SK-N-SH treated with all-trans-retinoic acid at 6 μM for 48 hours (cell line): ENCODE data around the gene RASGEF1B.

Experiments
- ATAC-seq: fragments of 200-7000 bp; cut with Tn5 transposase; 3 replicates; pipeline ENCODE4 v1.9.1; 2020; ENCODE audit warnings: mild to moderate bottlenecking, moderate library complexity
- ARNTL ChIP-seq: fragments of 450-650 bp; formaldehyde crosslinking; IDR thresholded peaks from 2 replicates; pipeline ENCODE4 v1.5.0; 2020; ENCODE audit warnings: low read depth, mild to moderate bottlenecking, moderate library complexity, borderline replicate concordance
- BACH2 ChIP-seq: fragments of 250-450 bp; sonication (Bioruptor Pico); IDR thresholded peaks from 2 replicates; pipeline ENCODE4 v1.9.0; 2021; ENCODE audit warnings: mild to moderate bottlenecking, borderline replicate concordance
- ESRRG ChIP-seq: fragments of 250-450 bp; sonication (Bioruptor Pico); IDR thresholded peaks from 2 replicates; pipeline ENCODE4 v1.6.1; 2021; ENCODE audit warnings: mild to moderate bottlenecking
- GLIS3 ChIP-seq: fragments of 250-450 bp; sonication (Bioruptor Pico); IDR thresholded peaks from 2 replicates; pipeline ENCODE4 v1.5.0; 2020; ENCODE audit warnings: mild to moderate bottlenecking, moderate library complexity
- ISL1 ChIP-seq: fragments of 250-450 bp; sonication (Bioruptor Pico); IDR thresholded peaks from 2 replicates; pipeline ENCODE4 v2.1.2; 2022; ENCODE audit warnings: mild to moderate bottlenecking, moderate library complexity
- PATZ1 ChIP-seq: fragments of 250-450 bp; sonication (Bioruptor Pico); IDR thresholded peaks from 2 replicates; pipeline ENCODE4 v1.8.0; 2020; ENCODE audit warnings: mild to moderate bottlenecking, moderate library complexity, borderline replicate concordance
- POU6F1 ChIP-seq: fragments of 250-450 bp; sonication (Bioruptor Pico); IDR thresholded peaks from 2 replicates; pipeline ENCODE4 v1.8.0; 2021; ENCODE audit warnings: low read depth, mild to moderate bottlenecking, moderate library complexity, borderline replicate concordance
- PPARA ChIP-seq: fragments of 250-450 bp; sonication (Bioruptor Pico); IDR thresholded peaks from 2 replicates; pipeline ENCODE4 v1.5.0; 2020; ENCODE audit warnings: mild to moderate bottlenecking, borderline replicate concordance
- SNAI2 ChIP-seq: fragments of 250-450 bp; sonication (Bioruptor Pico); IDR thresholded peaks from 2 replicates; pipeline ENCODE4 v1.5.0; 2020; ENCODE audit warnings: mild to moderate bottlenecking, moderate library complexity
- TCF4 ChIP-seq: fragments of 250-450 bp; sonication (Bioruptor Pico); IDR thresholded peaks from 2 replicates; pipeline ENCODE4 v1.8.0; 2021; ENCODE audit warnings: mild to moderate bottlenecking, moderate library complexity, borderline replicate concordance
- TOX ChIP-seq: fragments of 250-450 bp; sonication (Bioruptor Pico); IDR thresholded peaks from 2 replicates; pipeline ENCODE4 v1.8.0; 2021; ENCODE audit warnings: mild to moderate bottlenecking, moderate library complexity, borderline replicate concordance
- TSHZ2 ChIP-seq: fragments of 250-450 bp; sonication (Bioruptor Pico); IDR thresholded peaks from 2 replicates; pipeline ENCODE4 v1.5.0; 2020; ENCODE audit warnings: mild to moderate bottlenecking, moderate library complexity
- ZC3H10 ChIP-seq: fragments of 250-450 bp; sonication (Bioruptor Pico); IDR thresholded peaks from 2 replicates; pipeline ENCODE4 v1.5.1; 2021; ENCODE audit warnings: mild to moderate bottlenecking, moderate library complexity
- ZFP3 ChIP-seq: fragments of 250-450 bp; sonication (Bioruptor Pico); IDR thresholded peaks from 2 replicates; pipeline ENCODE4 v1.5.0; 2020; ENCODE audit warnings: mild to moderate bottlenecking, moderate library complexity
- ZNF565 ChIP-seq: fragments of 450-650 bp; formaldehyde crosslinking; conservative IDR thresholded peaks from 2 replicates; pipeline ENCODE4 v1.5.0; 2020; ENCODE audit warnings: low read depth, mild to moderate bottlenecking, moderate library complexity
- ZNF70 ChIP-seq: fragments of 450-650 bp; formaldehyde crosslinking; IDR thresholded peaks from 2 replicates; pipeline ENCODE4 v1.5.0; 2020; ENCODE audit warnings: mild to moderate bottlenecking, moderate library complexity
- ZNF8 ChIP-seq: fragments of 450-650 bp; formaldehyde crosslinking; IDR thresholded peaks from 2 replicates; pipeline ENCODE4 v1.5.0; 2020; ENCODE audit warnings: mild to moderate bottlenecking, moderate library complexity

Gene RASGEF1B

GRCh38 chr4:81424336-81424735 is 47.4 kb downstream of the RASGEF1B start:
- TF ChIP-seq TOX (no peak), TSHZ2 (no peak), PATZ1 (no peak), ISL1 (CRISPR knock-in tag) (no peak), ZNF70 (CRISPR knock-in tag) (no peak), ZNF8 (CRISPR knock-in tag) (no peak), ESRRG (CRISPR knock-in tag) (no peak), POU6F1 (CRISPR knock-in tag) (no peak), SNAI2 (CRISPR knock-in tag) (no peak), ARNTL (CRISPR knock-in tag) (no peak), ZC3H10 (CRISPR knock-in tag) (no peak), ZNF565 (CRISPR knock-in tag) (no peak), GLIS3 (CRISPR knock-in tag) (no peak)
- TF ChIP-seq, all 23 proteins: peak for 0
- no peak for ATAC-seq

- ATAC-seq, result no peak
These were observed 49.1 kb downstream of the RASGEF1B start for GRCh38 chr4:81422595-81422994.

GRCh38 chr4:81421346-81422218 is 50.1 kb downstream of the RASGEF1B start:
- ATAC-seq, result no peak
- no peak for TF ChIP-seq ISL1 (CRISPR knock-in tag)
- no peak for TF ChIP-seq ZNF565 (CRISPR knock-in tag)

More at GRCh38 chr4:81422595-81422994, 49.1 kb downstream of the RASGEF1B start:
- TF ChIP-seq PATZ1, result no peak
- no peak for TF ChIP-seq ISL1 (CRISPR knock-in tag)
- TF ChIP-seq, all 23 proteins: peak for 0

- TF ChIP-seq TOX, result no peak
- no peak for TF ChIP-seq ZNF8 (CRISPR knock-in tag)
- no peak for TF ChIP-seq ZC3H10 (CRISPR knock-in tag)
- no peak for TF ChIP-seq ZFP3 (CRISPR knock-in tag)
- no peak for TF ChIP-seq ESRRG (CRISPR knock-in tag)
- no peak for TF ChIP-seq BACH2
- TF ChIP-seq SNAI2 (CRISPR knock-in tag), result no peak
- TF ChIP-seq ARNTL (CRISPR knock-in tag), result no peak
- no peak for TF ChIP-seq ZNF70 (CRISPR knock-in tag)
- TF ChIP-seq GLIS3 (CRISPR knock-in tag), result no peak
- no peak for TF ChIP-seq PPARA (CRISPR knock-in tag)
- TF ChIP-seq TCF4 (CRISPR knock-in tag), result no peak
- ATAC-seq, result no peak
These were observed 53.1 kb downstream of the RASGEF1B start for GRCh38 chr4:81418572-81418971.
